Neural cell (in vitro differentiated cells): ENCODE results near the gene MGAT5. TPM values are rescaled to one million over a fixed set of nuclear protein-coding genes. Genes with fewer than 3 reads are reported as not detected.

Experiments used
- H2AFZ ChIP-seq: fragments of 200-600, 300-800 bp; sonication (generic), shearing (Covaris generic); 2 replicates; pipeline ENCODE4 v1.6.0; 2014; ENCODE audit warnings: low read depth, mild to moderate bottlenecking, antibody characterized with exemption, low read length, moderate library complexity
- H3F3A ChIP-seq: fragments of 200-600 bp; shearing (Covaris generic); 2 replicates; pipeline ENCODE4 v1.6.1; 2016; ENCODE audit warnings: mild to moderate bottlenecking, moderate library complexity, mixed read lengths, antibody characterized with exemption, low read length; ENCODE audit not compliant: insufficient read depth, poor library complexity, severe bottlenecking
- H3K27ac ChIP-seq: fragments of 200-600, 300-800 bp; sonication (generic), shearing (Covaris generic); 2 replicates; pipeline ENCODE4 v1.5.1; 2014; ENCODE audit warnings: mild to moderate bottlenecking, low read length, moderate library complexity
- H3K27me3 ChIP-seq: fragments of 300-800, 200-600 bp; sonication (generic), shearing (Covaris generic); 2 replicates; pipeline ENCODE4 v1.6.0; 2014; ENCODE audit warnings: mild to moderate bottlenecking, low read depth, low read length, moderate library complexity; ENCODE audit not compliant: insufficient read depth
- H3K36me3 ChIP-seq: fragments of 300-800, 200-600 bp; sonication (generic), shearing (Covaris generic); 2 replicates; pipeline ENCODE4 v1.5.1; 2014; ENCODE audit warnings: mild to moderate bottlenecking, antibody characterized with exemption, low read length, moderate library complexity; ENCODE audit not compliant: insufficient read depth
- H3K4me2 ChIP-seq: fragments of 300-800, 200-600 bp; sonication (generic), shearing (Covaris generic); 2 replicates; pipeline ENCODE4 v1.6.0; 2014; ENCODE audit warnings: mild to moderate bottlenecking, low read length
- H3K4me3 ChIP-seq: fragments of 300-800, 200-600 bp; sonication (generic), shearing (Covaris generic); 2 replicates; pipeline ENCODE4 v1.5.1; 2014; ENCODE audit warnings: mild to moderate bottlenecking, low read length, moderate library complexity
- H3K79me2 ChIP-seq: fragments of 200-600 bp; shearing (Covaris generic); replicated peaks from 2 replicates; pipeline ENCODE4 v1.6.0; 2014; ENCODE audit warnings: mild to moderate bottlenecking, low read length, moderate library complexity; ENCODE audit not compliant: insufficient read depth
- H3K9ac ChIP-seq: fragments of 300-800, 200-600 bp; sonication (generic), shearing (Covaris generic); 2 replicates; pipeline ENCODE4 v1.6.1; 2016; ENCODE audit warnings: mild to moderate bottlenecking, low read length, mixed read lengths
- H3K9me2 ChIP-seq: fragments of 200-600 bp; shearing (Covaris generic); 2 replicates; pipeline ENCODE4 v1.6.1; 2016; ENCODE audit warnings: mild to moderate bottlenecking, low read length, mixed read lengths; ENCODE audit not compliant: insufficient read depth
- H3K9me3 ChIP-seq: fragments of 200-600, 300-800 bp; sonication (generic), shearing (Covaris generic); 2 replicates; pipeline ENCODE4 v1.6.1; 2016; ENCODE audit warnings: mild to moderate bottlenecking, mixed run types, low read length, moderate library complexity, mixed read lengths
- H4K20me1 ChIP-seq: fragments of 200-600 bp; shearing (Covaris generic); 2 replicates; pipeline ENCODE4 v1.6.1; 2016; ENCODE audit warnings: mild to moderate bottlenecking, mixed run types; ENCODE audit not compliant: insufficient read depth
- CTCF ChIP-seq: fragments of 450-650 bp; IDR thresholded peaks from 2 replicates; pipeline ENCODE4 v1.5.1; 2014; ENCODE audit warnings: antibody characterized with exemption, mild to moderate bottlenecking, moderate library complexity; ENCODE audit not compliant: poor library complexity, severe bottlenecking
- EP300 ChIP-seq: fragments of 450-650 bp; conservative IDR thresholded peaks from 2 replicates; pipeline ENCODE4 v1.6.1; 2014; ENCODE audit warnings: antibody characterized with exemption, mild to moderate bottlenecking, moderate library complexity; ENCODE audit not compliant: poor library complexity, severe bottlenecking
- EZH2 ChIP-seq: fragments of 200-600, 300-800 bp; shearing (Covaris generic), sonication (generic); IDR thresholded peaks from 2 replicates; pipeline ENCODE4 v1.6.1; 2014; ENCODE audit warnings: antibody characterized with exemption, low read length, borderline replicate concordance, mild to moderate bottlenecking; ENCODE audit not compliant: insufficient read depth, poor library complexity, severe bottlenecking
- MXI1 ChIP-seq: fragments of 450-650 bp; conservative IDR thresholded peaks from 2 replicates; pipeline ENCODE4 v1.6.1; 2014; ENCODE audit warnings: antibody characterized with exemption, mild to moderate bottlenecking; ENCODE audit not compliant: poor library complexity, severe bottlenecking
- POLR2AphosphoS5 ChIP-seq: IDR thresholded peaks from 2 replicates; pipeline ENCODE4 v1.6.1; 2012
- REST ChIP-seq: IDR thresholded peaks from 2 replicates; pipeline ENCODE4 v1.6.1; 2012; ENCODE audit warnings: borderline replicate concordance
- SMC3 ChIP-seq: fragments of 450-650 bp; conservative IDR thresholded peaks from 2 replicates; pipeline ENCODE4 v1.6.1; 2014; ENCODE audit warnings: antibody characterized with exemption, mild to moderate bottlenecking, moderate library complexity; ENCODE audit not compliant: poor library complexity
- TAF1 ChIP-seq: IDR thresholded peaks from 2 replicates; pipeline ENCODE4 v1.6.1; 2012; ENCODE audit warnings: low read depth
- polyA plus RNA-seq: library from polyadenylated mRNA; depleted of rRNA; stranded (reverse); fragments of >200 nt; gene quantifications from 2 replicates; pipeline ENCODE4 v1.2.3, GENCODE V29; 2014

The MGAT5 gene
- polyA plus RNA-seq, 1 donor from 2014 or later, result 40.9 TPM

GRCh38 chr2:134435505-134435904, 181.6 kb downstream of the MGAT5 start:
- Histone ChIP-seq H3K4me2 (no peak overlapping the region), H3K27me3 (no peaks in the 10 kb centered on the region), H3K9ac (no peak overlapping the region), H3K79me2 (no peaks in the 10 kb centered on the region), H2AFZ (no peak overlapping the region), H3K4me3 (no peak overlapping the region), H3K9me3 (no peaks in the 10 kb centered on the region), H3K36me3 (peaks cover 4% of the 10 kb centered on the region), H3K9me2 (no peaks in the 10 kb centered on the region), H4K20me1 (no peaks in the 10 kb centered on the region), H3F3A (no peaks in the 10 kb centered on the region), H3K27ac (no peak overlapping the region)
- no peak for TF ChIP-seq SMC3
- TF ChIP-seq MXI1, result no peak
- no peak for TF ChIP-seq TAF1
- no peak for TF ChIP-seq REST
- TF ChIP-seq CTCF, result no peak
- no peak for TF ChIP-seq EP300
- TF ChIP-seq EZH2, result no peak
- no peak for TF ChIP-seq POLR2AphosphoS5

DNA sequence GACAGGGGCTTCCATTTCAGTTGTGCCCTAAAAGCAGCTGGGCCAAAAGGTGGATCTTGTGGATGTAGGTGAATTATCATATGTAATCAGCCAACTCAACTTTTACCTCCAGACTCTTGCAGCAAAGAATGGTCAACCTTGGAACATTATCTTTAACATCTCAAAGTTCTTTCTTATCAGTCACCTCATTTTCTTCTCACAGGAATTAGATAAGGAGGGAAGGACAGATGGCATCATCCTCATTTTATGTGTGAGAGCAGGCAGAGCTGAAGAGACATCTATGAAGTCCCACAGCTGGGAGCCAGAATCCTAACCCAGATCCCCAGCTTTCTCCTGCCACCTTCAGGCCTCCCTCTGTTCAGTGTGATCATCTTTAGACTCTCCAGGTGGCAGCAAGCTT, 182.1 kb downstream of the MGAT5 start:
- Histone ChIP-seq H3K4me3 (no peak overlapping the region), H3K79me2 (no peaks in the 10 kb centered on the region), H3K9ac (no peak overlapping the region), H2AFZ (no peak overlapping the region), H4K20me1 (no peaks in the 10 kb centered on the region), H3K27me3 (no peaks in the 10 kb centered on the region), H3K4me2 (no peak overlapping the region), H3K36me3 (peaks cover 4% of the 10 kb centered on the region), H3F3A (no peaks in the 10 kb centered on the region), H3K27ac (no peak overlapping the region), H3K9me3 (no peaks in the 10 kb centered on the region), H3K9me2 (no peaks in the 10 kb centered on the region)
- no peak for TF ChIP-seq SMC3
- no peak for TF ChIP-seq CTCF
- no peak for TF ChIP-seq EP300
- TF ChIP-seq POLR2AphosphoS5, result no peak
- TF ChIP-seq REST, result no peak
- no peak for TF ChIP-seq EZH2
- no peak for TF ChIP-seq MXI1
- TF ChIP-seq TAF1, result no peak
